Central memory CD8-positive, alpha-beta T cell (primary cell): ENCODE measurements around the gene IDI2.
A peak's percentile ranks its signal among the peaks of the same experiment; 100 is the strongest.
"Not testable (repeated sequence)": the region's sequence is repeated elsewhere in the genome, so short reads cannot be mapped to it uniquely, and the experiment has no call there.

Experiments used
- ATAC-seq: fragments of 150-1000 bp; cut with Tn5 transposase; replicated peaks from 2 replicates; pipeline ENCODE4 v1.10.0; 2022; ENCODE audit warnings: mild to moderate bottlenecking, moderate FRiP score, moderate number of reproducible peaks; ENCODE audit not compliant: poor library complexity, severe bottlenecking; ENCODE audit errors: extremely low read depth
- DNase-seq, 2 donors: peaks; one replicate each; pipeline ENCODE4 v3.0.0; 2021; ENCODE audit warnings: low spot score in 2 of 2
- H3K27ac Mint-ChIP-seq: one replicate; pipeline ENCODE4 v1.8.0; 2022; ENCODE audit warnings: low read depth, mild to moderate bottlenecking, moderate library complexity, mixed read lengths
- H3K27me3 Mint-ChIP-seq: one replicate; pipeline ENCODE4 v1.8.0; 2022; ENCODE audit warnings: mixed read lengths
- H3K36me3 Mint-ChIP-seq: one replicate; pipeline ENCODE4 v1.8.0; 2022; ENCODE audit warnings: mild to moderate bottlenecking, moderate library complexity, mixed read lengths; ENCODE audit not compliant: insufficient read depth
- H3K4me1 Mint-ChIP-seq: one replicate; pipeline ENCODE4 v1.8.0; 2022; ENCODE audit warnings: mixed read lengths
- H3K4me3 Mint-ChIP-seq: one replicate; pipeline ENCODE4 v1.8.0; 2022; ENCODE audit warnings: mild to moderate bottlenecking, moderate library complexity, mixed read lengths
- H3K9me3 Mint-ChIP-seq: one replicate; pipeline ENCODE4 v1.8.0; 2022; ENCODE audit warnings: mixed read lengths

IDI2 gene

DNA sequence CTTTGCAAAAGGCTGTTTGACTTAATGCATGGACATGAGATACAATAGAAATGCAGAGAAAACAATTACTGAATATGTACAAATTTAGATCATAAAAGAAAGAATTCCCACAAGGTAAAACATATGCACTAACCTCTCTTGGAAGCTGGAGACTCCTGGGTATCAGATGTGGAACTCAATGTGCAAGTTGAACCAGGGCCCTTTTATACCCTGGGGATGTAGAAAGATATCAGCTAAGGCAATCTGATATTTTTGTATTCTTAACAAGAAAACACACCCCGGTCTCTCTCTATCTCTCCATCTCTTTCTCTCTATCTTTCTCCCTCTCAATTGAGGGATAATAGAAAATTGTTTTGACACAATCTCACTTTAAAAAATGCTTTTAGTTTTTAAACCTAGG is at the start of gene IDI2:
IDI2 (minus strand) TSS at position 177 of the 400 bp plus-strand sequence. CDS start 1,136 bp downstream, outside the sequence.
- Mint-ChIP-seq H3K36me3 (peaks cover 5% of the 10 kb centered on the region), H3K9me3 (no peaks in the 10 kb centered on the region), H3K4me1 (no peaks in the 10 kb centered on the region), H3K4me3 (no peak within 1 kb of the TSS), H3K27ac (no peak within 1 kb of the TSS), H3K27me3 (no peaks in the 10 kb centered on the region)
- ATAC-seq (no peak), DNase-seq (no peak)

DNA sequence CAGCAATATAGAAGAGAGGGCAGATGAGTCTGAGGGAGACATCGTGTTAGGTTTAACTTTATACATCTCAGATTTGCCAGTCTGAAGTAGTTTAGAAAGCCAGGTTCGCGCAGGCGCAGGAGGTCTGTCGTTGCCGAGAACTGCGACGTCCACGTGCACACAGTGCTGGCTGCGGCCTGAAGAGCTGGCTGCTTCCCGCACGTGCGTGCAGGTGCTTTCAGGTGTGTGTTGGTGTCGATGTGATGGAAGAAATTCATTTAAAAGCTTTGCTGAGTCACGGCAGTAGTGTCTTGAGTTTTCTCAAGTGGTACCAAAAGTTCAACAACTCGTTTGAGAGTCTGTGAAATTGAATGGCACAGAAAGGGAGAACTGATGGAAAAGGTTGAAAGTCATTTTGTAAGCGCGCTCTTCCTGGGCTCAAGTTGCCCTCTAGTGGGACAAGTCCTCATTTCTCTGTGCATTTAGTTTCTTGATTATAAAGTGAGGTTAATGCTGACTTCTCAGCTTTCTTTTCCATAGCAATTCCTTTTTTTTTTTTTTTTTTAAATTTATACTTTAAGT is 49.2 kb upstream of the IDI2 start:
- ATAC-seq (no peak), DNase-seq (no peak)
- H3K4me3 Mint-ChIP-seq, result no peak overlapping the region
- no peaks in the 10 kb centered on the region for H3K27me3 Mint-ChIP-seq
- peak overlapping the region; percentile 84 for H3K27ac Mint-ChIP-seq
- peaks cover 33% of the 10 kb centered on the region for H3K4me1 Mint-ChIP-seq
- H3K9me3 Mint-ChIP-seq, result no peaks in the 10 kb centered on the region
- H3K36me3 Mint-ChIP-seq, result peaks cover 42% of the 10 kb centered on the region

DNA sequence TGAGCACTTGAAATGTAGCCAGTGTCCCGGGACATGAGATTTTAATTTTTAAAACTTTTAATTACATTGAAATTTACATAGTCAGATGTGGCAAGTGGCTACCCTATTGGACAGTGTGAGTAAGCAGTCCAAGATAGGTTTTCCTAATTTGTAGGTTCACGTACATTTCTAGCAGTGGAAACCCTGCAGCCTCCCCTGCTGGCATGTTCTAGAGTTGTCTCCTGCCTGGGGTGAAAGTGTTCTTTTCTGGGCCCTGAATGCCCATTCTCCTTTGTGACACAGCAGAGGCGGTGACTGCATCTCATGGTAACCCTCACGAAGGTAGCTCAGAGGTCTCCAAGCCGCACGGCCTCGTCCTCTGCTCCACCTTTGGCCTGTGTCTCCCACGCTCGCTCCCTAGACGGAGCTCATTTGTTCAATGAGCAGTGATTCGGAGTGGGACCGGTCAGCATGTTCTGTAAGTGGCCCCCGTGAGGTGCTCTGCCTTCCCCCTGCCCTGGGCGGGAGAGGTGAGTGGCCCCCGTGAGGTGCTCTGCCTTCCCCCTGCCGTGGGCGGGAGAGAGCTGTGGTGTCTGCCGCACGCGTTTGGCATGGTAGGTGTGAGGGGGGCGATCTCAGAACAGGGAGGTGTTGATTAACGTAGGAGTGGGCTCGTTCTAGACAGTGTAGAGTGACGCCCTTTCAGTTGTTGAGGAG is 48.5 kb upstream of the IDI2 start:
- H3K27ac Mint-ChIP-seq, result peak overlapping the region; percentile 84
- H3K4me1 Mint-ChIP-seq, result peaks cover 40% of the 10 kb centered on the region
- DNase-seq, result no peak
- H3K9me3 Mint-ChIP-seq, result no peaks in the 10 kb centered on the region
- ATAC-seq, result no peak
- no peaks in the 10 kb centered on the region for H3K27me3 Mint-ChIP-seq
- no peak overlapping the region for H3K4me3 Mint-ChIP-seq
- peaks cover 35% of the 10 kb centered on the region for H3K36me3 Mint-ChIP-seq

DNA sequence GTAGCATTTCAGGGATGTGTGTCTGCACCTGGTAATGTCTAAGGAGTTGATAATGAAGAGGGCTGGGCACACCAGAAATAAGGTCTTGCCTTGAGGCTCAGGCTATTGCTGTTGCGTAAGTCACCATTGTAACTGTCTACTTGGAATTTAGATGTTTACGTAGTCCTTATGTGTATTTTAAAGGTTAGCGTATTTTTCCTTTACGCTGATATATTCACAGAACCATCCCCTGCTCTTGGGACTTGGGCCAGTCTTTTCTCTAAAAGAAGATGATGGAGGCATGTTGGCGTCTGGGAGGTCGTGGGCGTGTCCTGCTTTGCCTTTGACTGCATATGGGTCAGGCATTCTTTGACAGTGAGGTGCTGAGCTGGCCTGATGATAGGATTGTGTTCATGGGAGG is 45.3 kb upstream of the IDI2 start:
- no peak for DNase-seq
- no peaks in the 10 kb centered on the region for H3K27me3 Mint-ChIP-seq
- no peak for ATAC-seq
- peaks cover 66% of the 10 kb centered on the region for H3K4me1 Mint-ChIP-seq
- no peak overlapping the region for H3K27ac Mint-ChIP-seq
- H3K36me3 Mint-ChIP-seq, result peaks cover 13% of the 10 kb centered on the region
- H3K4me3 Mint-ChIP-seq, result no peak overlapping the region
- H3K9me3 Mint-ChIP-seq, result no peaks in the 10 kb centered on the region

DNA sequence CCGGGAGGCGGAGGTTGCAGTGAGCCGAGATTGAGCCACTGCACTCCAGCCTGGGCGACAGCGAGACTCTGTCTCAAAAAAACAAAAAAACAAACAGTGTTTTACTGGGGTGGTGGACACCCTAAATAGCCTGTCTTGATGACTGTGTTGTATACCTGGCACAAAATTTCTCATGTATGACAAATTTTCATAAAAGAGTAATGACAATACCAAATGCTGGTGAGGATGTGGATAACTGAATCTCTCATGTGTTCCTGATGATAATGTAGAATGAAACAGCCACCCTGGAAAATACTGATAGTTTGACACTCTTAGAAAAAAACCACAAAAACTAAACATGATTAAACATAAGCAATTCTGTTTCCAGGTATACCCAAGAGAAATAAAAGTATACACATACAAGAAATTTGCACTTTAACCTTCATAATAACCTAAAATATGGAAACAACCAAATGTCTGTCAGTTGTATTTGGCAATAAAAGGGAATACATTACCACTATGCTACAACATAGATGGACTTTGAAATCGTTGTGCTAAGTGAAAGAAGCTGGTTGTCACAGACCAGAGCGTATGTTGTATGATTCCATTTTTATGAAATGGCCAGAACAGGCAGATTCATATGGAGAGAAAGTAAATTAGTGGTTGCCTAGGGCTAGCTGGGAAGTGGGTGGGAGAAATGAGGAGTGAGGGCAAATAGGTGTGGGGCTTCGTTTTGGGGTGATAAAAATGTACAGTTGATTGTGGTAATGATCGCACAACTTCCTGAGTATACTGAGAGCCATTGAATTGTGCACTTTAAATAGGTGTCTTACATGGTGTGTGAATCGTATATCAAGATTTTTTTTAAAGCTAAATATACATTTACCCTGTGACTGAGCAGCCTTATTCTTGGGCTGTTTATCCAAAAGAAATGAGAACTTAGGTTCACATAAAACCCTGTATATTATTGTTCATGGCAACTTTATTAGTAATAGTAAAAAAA is 43.0 kb upstream of the IDI2 start:
- peak; percentile 70 for ATAC-seq
- H3K4me3 Mint-ChIP-seq, result peak overlapping the region; percentile 35
- peaks cover 69% of the 10 kb centered on the region for H3K4me1 Mint-ChIP-seq
- H3K36me3 Mint-ChIP-seq, result peaks cover 10% of the 10 kb centered on the region
- no peaks in the 10 kb centered on the region for H3K9me3 Mint-ChIP-seq
- DNase-seq, result no peak
- H3K27ac Mint-ChIP-seq, result peak overlapping the region; percentile 0
- no peaks in the 10 kb centered on the region for H3K27me3 Mint-ChIP-seq

DNA sequence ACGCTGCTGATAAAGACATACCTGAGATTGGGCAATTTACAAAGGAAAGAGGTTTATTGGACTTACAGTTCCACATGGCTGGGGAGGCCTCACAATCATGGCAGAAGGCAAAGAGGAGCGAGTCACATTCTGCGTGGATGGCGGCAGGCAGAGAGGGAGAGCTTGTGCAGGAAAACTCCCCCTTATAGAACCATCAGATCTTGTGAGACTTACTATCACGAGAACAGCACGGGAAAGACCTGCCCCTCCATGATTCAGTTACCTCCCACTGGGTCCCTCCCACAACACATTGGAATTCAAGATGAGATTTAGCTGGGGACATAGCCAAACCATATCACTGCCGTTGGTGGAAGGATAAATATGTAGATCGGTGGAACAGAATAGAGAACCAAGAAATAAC is 41.1 kb upstream of the IDI2 start:
- not testable (repeated sequence) for H3K9me3 Mint-ChIP-seq, ATAC-seq, DNase-seq, H3K4me3 Mint-ChIP-seq, H3K27me3 Mint-ChIP-seq
- peaks cover 85% of the 10 kb centered on the region for H3K4me1 Mint-ChIP-seq
- H3K27ac Mint-ChIP-seq, result peak overlapping the region; percentile 73
- peaks cover 10% of the 10 kb centered on the region for H3K36me3 Mint-ChIP-seq

DNA sequence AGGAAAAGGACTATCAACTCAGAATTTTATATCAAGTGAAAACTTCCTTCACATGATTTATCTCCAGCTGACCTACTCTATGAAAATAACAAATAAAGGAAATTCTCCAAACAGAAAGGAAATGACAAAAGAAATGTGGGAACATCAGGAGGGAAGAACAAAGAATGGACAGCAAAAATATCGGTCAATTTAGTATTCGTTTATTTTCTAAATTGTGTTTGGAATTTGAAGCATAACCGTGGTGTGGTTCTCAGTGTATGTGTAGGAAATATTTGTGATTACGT is 39.2 kb upstream of the IDI2 start:
- H3K36me3 Mint-ChIP-seq, result peaks cover 13% of the 10 kb centered on the region
- DNase-seq (no peak), ATAC-seq (no peak)
- H3K27ac Mint-ChIP-seq, result peak overlapping the region; percentile 89
- peaks cover 92% of the 10 kb centered on the region for H3K4me1 Mint-ChIP-seq
- H3K4me3 Mint-ChIP-seq, result no peak overlapping the region
- no peaks in the 10 kb centered on the region for H3K9me3 Mint-ChIP-seq
- no peaks in the 10 kb centered on the region for H3K27me3 Mint-ChIP-seq

DNA sequence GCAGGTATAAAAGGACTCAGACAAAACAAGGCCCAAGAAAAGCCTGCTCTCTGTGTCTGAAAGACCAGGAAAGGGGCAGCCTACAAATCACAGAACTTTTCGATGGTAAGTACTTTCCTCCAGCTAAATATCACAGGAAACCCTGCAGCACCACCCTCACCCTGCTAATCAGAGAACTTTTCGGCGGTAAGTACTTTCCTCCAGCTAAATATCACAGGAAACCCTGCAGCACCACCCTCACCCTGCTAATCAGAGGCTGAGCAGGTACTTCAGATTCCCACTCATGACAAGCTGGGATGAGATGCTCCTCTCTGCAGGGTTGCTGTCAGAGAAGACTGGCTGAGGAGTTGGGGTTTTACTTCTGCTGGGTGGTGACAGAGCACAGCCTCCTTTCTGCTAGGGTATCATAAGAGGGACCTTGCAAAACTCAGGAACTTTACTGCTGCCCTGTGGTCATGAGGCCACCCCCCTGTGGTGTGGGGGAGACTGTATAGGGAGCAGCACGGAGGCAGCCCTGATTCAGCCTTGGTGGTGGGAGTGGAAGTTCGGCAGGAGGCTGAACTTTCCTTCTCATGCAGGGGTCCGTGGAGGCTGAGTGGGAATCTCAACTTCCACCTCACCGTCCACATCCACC is 37.7 kb upstream of the IDI2 start:
- peaks cover 80% of the 10 kb centered on the region for H3K4me1 Mint-ChIP-seq
- peak in 1 of 2 donors; percentile 42 for DNase-seq
- H3K36me3 Mint-ChIP-seq, result peaks cover 18% of the 10 kb centered on the region
- H3K27me3 Mint-ChIP-seq, result no peaks in the 10 kb centered on the region
- H3K27ac Mint-ChIP-seq, result peak overlapping the region; percentile 89
- peak; percentile 99 for ATAC-seq
- H3K9me3 Mint-ChIP-seq, result no peaks in the 10 kb centered on the region
- peak overlapping the region; percentile 76 for H3K4me3 Mint-ChIP-seq

DNA sequence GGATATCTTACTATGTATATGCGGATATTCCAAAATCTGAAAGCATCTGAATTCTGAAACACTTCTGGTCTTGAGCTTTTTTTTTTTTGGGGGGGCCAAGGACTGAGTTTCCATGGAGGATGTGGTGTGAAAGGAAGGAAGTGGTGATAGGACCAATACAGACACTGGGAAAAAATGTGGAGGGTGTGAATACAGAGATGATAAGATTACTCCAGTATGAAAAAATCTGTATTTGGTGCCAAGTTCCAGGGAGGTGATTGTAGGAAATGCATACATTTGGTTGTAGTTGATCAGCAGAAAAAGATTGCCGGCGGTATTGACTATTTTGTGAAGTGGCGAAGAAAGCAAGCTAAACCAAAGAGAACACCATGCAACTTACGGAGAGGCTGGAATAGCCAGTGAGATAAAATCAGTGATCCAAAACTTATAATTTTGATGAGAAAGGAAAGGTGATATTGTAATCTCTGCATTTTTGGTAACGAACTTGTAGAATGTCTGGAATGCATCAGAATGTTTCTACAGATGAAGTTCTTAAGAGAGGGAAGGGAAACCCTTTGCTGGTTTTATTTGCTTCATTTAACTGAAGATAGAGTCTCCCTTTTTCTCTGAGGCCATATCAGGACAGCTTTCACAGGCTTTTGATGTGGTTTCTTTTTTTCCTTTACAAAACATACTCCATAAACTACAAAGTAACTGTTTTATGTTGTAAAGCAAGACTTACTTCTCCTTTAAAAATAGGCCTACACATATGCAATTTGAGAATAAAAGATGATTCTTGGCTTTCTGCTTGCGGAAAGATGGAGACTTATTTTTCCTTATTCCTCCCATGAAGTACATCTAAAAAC is 36.5 kb upstream of the IDI2 start:
- no peaks in the 10 kb centered on the region for H3K9me3 Mint-ChIP-seq
- H3K4me3 Mint-ChIP-seq, result peak overlapping the region; percentile 76
- DNase-seq (no peak), ATAC-seq (no peak)
- peak overlapping the region; percentile 89 for H3K27ac Mint-ChIP-seq
- H3K36me3 Mint-ChIP-seq, result peaks cover 18% of the 10 kb centered on the region
- H3K27me3 Mint-ChIP-seq, result no peaks in the 10 kb centered on the region
- H3K4me1 Mint-ChIP-seq, result peaks cover 82% of the 10 kb centered on the region

DNA sequence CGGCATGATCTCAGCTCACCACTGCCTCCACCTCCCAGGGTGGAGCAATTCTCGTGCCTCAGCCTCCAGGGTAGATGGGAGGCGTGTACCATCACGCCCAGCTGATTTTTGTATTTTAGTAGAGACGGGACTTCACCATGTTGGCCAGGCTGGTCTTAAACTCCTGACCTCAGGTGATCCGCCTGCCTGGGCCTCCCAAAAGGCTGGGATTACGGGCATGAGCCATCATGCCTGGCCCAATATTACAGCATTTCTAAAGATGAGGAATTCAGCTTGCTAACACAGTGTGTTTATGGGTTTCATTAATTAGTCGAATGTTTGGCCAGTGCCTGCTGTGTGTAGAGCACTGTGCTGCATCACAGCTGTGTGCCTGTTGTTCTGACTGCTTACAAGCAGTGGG is 34.2 kb upstream of the IDI2 start:
- Mint-ChIP-seq H3K4me3 (no peak overlapping the region), H3K36me3 (peaks cover 26% of the 10 kb centered on the region), H3K9me3 (no peaks in the 10 kb centered on the region), H3K27ac (peak overlapping the region; percentile 89), H3K4me1 (peaks cover 82% of the 10 kb centered on the region), H3K27me3 (no peaks in the 10 kb centered on the region)
- ATAC-seq (no peak), DNase-seq (no peak)

DNA sequence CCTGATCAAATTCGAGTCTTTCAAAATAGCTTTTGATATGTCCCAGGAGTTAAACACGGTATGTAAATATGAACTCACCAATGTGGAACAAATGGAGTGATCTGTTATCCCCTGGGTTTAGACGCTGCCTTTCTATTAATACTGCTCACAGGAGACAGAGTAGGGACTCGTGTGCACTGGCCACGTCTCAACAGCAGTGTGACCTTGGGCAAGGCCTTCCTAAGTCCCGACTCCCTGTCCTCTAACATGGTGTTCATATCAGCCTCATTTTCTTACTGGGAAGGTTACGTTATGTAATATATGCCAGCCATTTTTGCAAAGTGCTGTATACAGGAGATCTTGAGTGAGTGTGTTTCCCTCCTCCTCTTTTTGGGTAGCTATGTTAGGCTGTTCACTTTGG is 32.4 kb upstream of the IDI2 start:
- Mint-ChIP-seq H3K9me3 (no peaks in the 10 kb centered on the region), H3K27ac (peak overlapping the region; percentile 93), H3K36me3 (peaks cover 25% of the 10 kb centered on the region), H3K27me3 (no peaks in the 10 kb centered on the region), H3K4me1 (peaks cover 82% of the 10 kb centered on the region), H3K4me3 (peak overlapping the region; percentile 99)
- no peak for ATAC-seq
- DNase-seq, result no peak
